Measurements from ENCODE around the gene BMP6.

Gene BMP6

GRCh38 chr6:7902221-7902620 lies 176.3 kb downstream of the BMP6 start:
- no peaks in the 10 kb centered on the region for H3K4me1 ChIP-seq (ENCODE audit: control insufficient read depth in 1 of 2, insufficient read depth in 1 of 2, low read depth in 1 of 2, low read length in 1 of 2)
- no peak overlapping the region for H3K27ac ChIP-seq
- TF ChIP-seq CTCF (IDR thresholded peaks at IDR 0.05), result no peak
- H3K27me3 ChIP-seq, result no peaks in the 10 kb centered on the region
- peaks cover 30% of the 10 kb centered on the region for H3K36me3 ChIP-seq
- H3K4me3 ChIP-seq (ENCODE audit: low read depth in 1 of 2, low read length in 1 of 2), result no peak overlapping the region
- no peaks in the 10 kb centered on the region for H3K9me3 ChIP-seq

- Histone ChIP-seq H3K27me3 (no peaks in the 10 kb centered on the region), H3K27ac (no peak overlapping the region), H3K4me1 (ENCODE audit: control insufficient read depth in 1 of 2, insufficient read depth in 1 of 2, low read depth in 1 of 2, low read length in 1 of 2) (no peaks in the 10 kb centered on the region), H3K4me3 (ENCODE audit: low read depth in 1 of 2, low read length in 1 of 2) (no peak overlapping the region), H3K36me3 (peaks cover 25% of the 10 kb centered on the region), H3K9me3 (no peaks in the 10 kb centered on the region)
- no peak for TF ChIP-seq CTCF (IDR thresholded peaks at IDR 0.05)
These were observed 177.0 kb downstream of the BMP6 start for GRCh38 chr6:7902867-7903266.

GRCh38 chr6:7903673-7904072 lies 177.8 kb downstream of the BMP6 start:
- no peak for TF ChIP-seq CTCF (IDR thresholded peaks at IDR 0.05)
- H3K9me3 ChIP-seq, result no peaks in the 10 kb centered on the region
- H3K4me3 ChIP-seq (ENCODE audit: low read depth in 1 of 2, low read length in 1 of 2), result no peak overlapping the region
- H3K4me1 ChIP-seq (ENCODE audit: control insufficient read depth in 1 of 2, insufficient read depth in 1 of 2, low read depth in 1 of 2, low read length in 1 of 2), result no peaks in the 10 kb centered on the region
- no peaks in the 10 kb centered on the region for H3K27me3 ChIP-seq
- peaks cover 21% of the 10 kb centered on the region for H3K36me3 ChIP-seq
- no peak overlapping the region for H3K27ac ChIP-seq

- H3K27ac ChIP-seq, result no peak overlapping the region
- peaks cover 8 to 9% of the 10 kb centered on the region in 2 experiments for H3K4me1 ChIP-seq (ENCODE audit: control insufficient read depth in 1 of 2, insufficient read depth in 1 of 2, low read depth in 1 of 2, low read length in 1 of 2)
- H3K9me3 ChIP-seq, result no peaks in the 10 kb centered on the region
- peaks cover 10% of the 10 kb centered on the region for H3K27me3 ChIP-seq
- TF ChIP-seq CTCF (IDR thresholded peaks at IDR 0.05), result no peak
- peaks cover 15% of the 10 kb centered on the region for H3K36me3 ChIP-seq
- H3K4me3 ChIP-seq (ENCODE audit: low read depth in 1 of 2, low read length in 1 of 2), result no peak overlapping the region
These were observed 178.9 kb downstream of the BMP6 start for GRCh38 chr6:7904654-7905319.

- Histone ChIP-seq H3K9me3 (no peaks in the 10 kb centered on the region), H3K27ac (no peak overlapping the region), H3K36me3 (peaks cover 15% of the 10 kb centered on the region), H3K4me3 (ENCODE audit: low read depth in 1 of 2, low read length in 1 of 2) (no peak overlapping the region), H3K27me3 (peaks cover 16% of the 10 kb centered on the region), H3K4me1 (ENCODE audit: control insufficient read depth in 1 of 2, insufficient read depth in 1 of 2, low read depth in 1 of 2, low read length in 1 of 2) (peaks cover 9 to 10% of the 10 kb centered on the region in 2 experiments)
- no peak for TF ChIP-seq CTCF (IDR thresholded peaks at IDR 0.05)
These were observed 179.5 kb downstream of the BMP6 start for GRCh38 chr6:7905416-7905815.
